ENCODE results near the gene HCFC1R1. TPM values are rescaled to one million over a fixed set of nuclear protein-coding genes. Genes with fewer than 3 reads are reported as not detected.

HCFC1R1 gene
- total and polyA plus RNA-seq, 2 of the 8 experiments (the other 6 are each of a cell fraction or from before 2014, with no cell fraction given), result 72.7 to 138 TPM

GRCh38 chr16:3010510-3010909 is 13.2 kb downstream of the HCFC1R1 start (continued):
- TF ChIP-seq, protein P1, sequence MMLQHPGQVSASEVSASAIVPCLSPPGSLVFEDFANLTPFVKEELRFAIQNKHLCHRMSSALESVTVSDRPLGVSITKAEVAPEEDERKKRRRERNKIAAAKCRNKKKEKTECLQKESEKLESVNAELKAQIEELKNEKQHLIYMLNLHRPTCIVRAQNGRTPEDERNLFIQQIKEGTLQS (IDR thresholded peaks at IDR 0.05; ENCODE audit: insufficient read depth, low read depth, low read length), result no peak

Measured in H1 (cell line).